Esophagus (tissue), 2 donors: ENCODE data around the gene STEAP1. TPM values are rescaled to one million over a fixed set of nuclear protein-coding genes. Genes with fewer than 3 reads are reported as not detected.

Experiments
- H3K27ac ChIP-seq, 2 donors: one replicate each; pipeline ENCODE4 v1.5.1; 2013; ENCODE audit warnings: low read depth in 2 of 2, mild to moderate bottlenecking in 2 of 2, inconsistent platforms in 1 of 2, low read length in 1 of 2, moderate library complexity in 1 of 2
- H3K27me3 ChIP-seq, 2 donors: one replicate each; pipeline ENCODE4 v1.6.1; 2013; ENCODE audit warnings: low read length in 2 of 2, control low read depth in 1 of 2, mild to moderate bottlenecking in 1 of 2; ENCODE audit not compliant: insufficient read depth in 2 of 2, control insufficient read depth in 1 of 2
- H3K36me3 ChIP-seq, 2 donors: one replicate each; pipeline ENCODE4 v1.6.1; 2013; ENCODE audit warnings: low read length in 1 of 2; ENCODE audit not compliant: control insufficient read depth in 2 of 2, insufficient read depth in 2 of 2
- H3K4me1 ChIP-seq, 2 donors: one replicate each; pipeline ENCODE4 v1.6.1; 2013; ENCODE audit warnings: low read length in 1 of 2; ENCODE audit not compliant: control insufficient read depth in 2 of 2, insufficient read depth in 2 of 2
- H3K4me3 ChIP-seq, 2 donors: one replicate each; pipeline ENCODE4 v1.5.1; 2013; ENCODE audit warnings: low read length in 2 of 2, mild to moderate bottlenecking in 2 of 2, low read depth in 1 of 2, moderate library complexity in 1 of 2
- H3K9me3 ChIP-seq, 2 donors: one replicate each; pipeline ENCODE4 v1.6.1; 2013; ENCODE audit warnings: mild to moderate bottlenecking in 2 of 2, low read depth in 1 of 2, low read length in 1 of 2, moderate library complexity in 1 of 2; ENCODE audit not compliant: control insufficient read depth in 2 of 2, insufficient read depth in 1 of 2
- WGBS, 2 donors: extraction: QIAGEN DNeasy Blood & Tissue Kit; methylation state at CpG; one replicate each; pipeline ENCODE4 v1.1.7; 2013; 5-methylcytosine and 5-hydroxymethylcytosine counted together
- polyA plus RNA-seq, 2 donors: library from polyadenylated mRNA; stranded (reverse); fragments of 200-250 nt; gene quantifications; one replicate each; pipeline ENCODE4 v1.2.3, GENCODE V29; 2013
- donor health status: healthy with polysubstance abuse.
- donor health status: Bipolar disorder and iron deficiency.

The STEAP1 gene
- polyA plus RNA-seq, 2 donors = 5.2 to 6.0 TPM

GRCh38 chr7:90209776-90210175 lies 55.5 kb downstream of the STEAP1 start:
- Histone ChIP-seq H3K4me3 (no peak overlapping the region), H3K27ac (no peak overlapping the region), H3K4me1 (no peaks in the 10 kb centered on the region), H3K36me3 (no peaks in the 10 kb centered on the region), H3K9me3 (no peaks in the 10 kb centered on the region), H3K27me3 (no peaks in the 10 kb centered on the region)
- 38 to 54% methylated on average over 1 of the region's 1 CpG for WGBS, 2 donors

GRCh38 chr7:90210475-90210874 lies 56.2 kb downstream of the STEAP1 start:
- Histone ChIP-seq H3K9me3 (no peaks in the 10 kb centered on the region), H3K27ac (no peak overlapping the region), H3K4me1 (no peaks in the 10 kb centered on the region), H3K4me3 (no peak overlapping the region), H3K36me3 (no peaks in the 10 kb centered on the region), H3K27me3 (no peaks in the 10 kb centered on the region)
- WGBS, 2 donors = 70 to 76% methylated on average over 5 of the region's 5 CpGs

GRCh38 chr7:90210981-90211380 lies 56.7 kb downstream of the STEAP1 start:
- no peaks in the 10 kb centered on the region for H3K9me3 ChIP-seq
- 22 to 27% methylated on average over 11 of the region's 11 CpGs for WGBS, 2 donors
- peak overlapping the region; percentile 61 to 86 for H3K4me3 ChIP-seq
- H3K27me3 ChIP-seq = no peaks in the 10 kb centered on the region
- no peaks in the 10 kb centered on the region for H3K4me1 ChIP-seq
- H3K36me3 ChIP-seq = no peaks in the 10 kb centered on the region
- peak overlapping the region; percentile 83 to 90 for H3K27ac ChIP-seq

GRCh38 chr7:90211391-90212148 lies 57.3 kb downstream of the STEAP1 start, which contains the start of gene STEAP2:
TSS of gene STEAP2 (plus strand) at chr7:90211740. CDS start at chr7:90225083, 13,343 bp downstream.
- H3K4me3 ChIP-seq = peak within 1 kb of the TSS; percentile 61 to 86
- H3K27ac ChIP-seq = peak within 1 kb of the TSS; percentile 83 to 90
- no peaks in the 10 kb centered on the region for H3K4me1 ChIP-seq
- H3K9me3 ChIP-seq = no peaks in the 10 kb centered on the region
- H3K36me3 ChIP-seq = no peaks in the 10 kb centered on the region
- WGBS, 2 donors = 1 to 2% methylated on average over 64 to 73 of the region's 73 CpGs
- H3K27me3 ChIP-seq = no peaks in the 10 kb centered on the region

GRCh38 chr7:90212149-90212495 lies 57.9 kb downstream of the STEAP1 start:
- H3K27me3 ChIP-seq = no peaks in the 10 kb centered on the region

GRCh38 chr7:90213521-90213920 lies 59.3 kb downstream of the STEAP1 start:
- Histone ChIP-seq H3K4me3 (no peak overlapping the region), H3K27ac (no peak overlapping the region), H3K27me3 (no peaks in the 10 kb centered on the region), H3K4me1 (no peaks in the 10 kb centered on the region), H3K9me3 (no peaks in the 10 kb centered on the region), H3K36me3 (no peaks in the 10 kb centered on the region)
- 80 to 92% methylated on average over 2 of the region's 2 CpGs for WGBS, 2 donors

More at GRCh38 chr7:90212149-90212495, 57.9 kb downstream of the STEAP1 start:
- Histone ChIP-seq H3K27ac (peak overlapping the region; percentile 69 to 90), H3K9me3 (no peaks in the 10 kb centered on the region), H3K4me1 (no peaks in the 10 kb centered on the region), H3K4me3 (peak overlapping the region; percentile 61 to 86), H3K36me3 (no peaks in the 10 kb centered on the region)
- WGBS, 2 donors = 8 to 12% methylated on average over 6 of the region's 6 CpGs

Other genes starting within 250 kb of the STEAP1 start
- 1 to 10 TPM; 2.1 to 2.6 TPM for gene STEAP2, start 57.3 kb downstream of the STEAP1 start, polyA plus RNA-seq
- 1 to 10 TPM; 1.4 to 3.1 TPM for gene CFAP69, start 90.7 kb downstream of the STEAP1 start, polyA plus RNA-seq
- not detected for gene FAM237B, start 166.8 kb downstream of the STEAP1 start, polyA plus RNA-seq
- 10 to 100 TPM in 1 of 2 donors, 1 to 10 TPM in 1; 9.4 to 10.2 TPM for gene GTPBP10, start 192.2 kb downstream of the STEAP1 start, polyA plus RNA-seq
- gene CLDN12, start 249.0 kb downstream of the STEAP1 start, polyA plus RNA-seq = 10 to 100 TPM in 1 of 2 donors, 1 to 10 TPM in 1; 8.7 to 11.5 TPM